Activated CD8-positive, alpha-beta T cell treated with anti-CD3 and anti-CD28 coated beads, Interleukin-2, amount 10 ng/mL, durations not matched to agents 7 days and 5 days (primary cell): ENCODE measurements around the gene KLHL10. TPM values are rescaled to one million over a fixed set of nuclear protein-coding genes. Genes with fewer than 3 reads are reported as not detected.

Experiments
- ATAC-seq: fragments of 150-1000 bp; cut with Tn5 transposase; one replicate; pipeline ENCODE4 v1.10.0; 2021; ENCODE audit warnings: moderate library complexity
- CTCF ChIA-PET: fragments of 350-600 bp; sonication (Branson Sonifier 250); formaldehyde crosslinking; loops from one replicate; lab custom pipeline; 2021; ENCODE audit warnings: antibody characterized with exemption; lab: Charles Lee
- POLR2A ChIA-PET: fragments of 350-600 bp; sonication (Branson Sonifier 250); formaldehyde crosslinking; loops from one replicate; lab custom pipeline; 2021; ENCODE audit warnings: antibody characterized with exemption; lab: Charles Lee
- DNase-seq: peaks from one replicate; pipeline ENCODE4 v3.0.0-alpha.2; 2020
- H3K27ac Mint-ChIP-seq: one replicate; pipeline ENCODE4 v1.8.0; 2021; ENCODE audit warnings: mild to moderate bottlenecking, mixed read lengths
- H3K27me3 Mint-ChIP-seq: one replicate; pipeline ENCODE4 v1.8.0; 2021; ENCODE audit warnings: low read depth, mixed read lengths
- H3K36me3 Mint-ChIP-seq: one replicate; pipeline ENCODE4 v1.8.0; 2021; ENCODE audit warnings: low read depth, mixed read lengths
- H3K4me1 Mint-ChIP-seq: one replicate; pipeline ENCODE4 v1.8.0; 2021; ENCODE audit warnings: low read depth, mixed read lengths
- H3K4me3 Mint-ChIP-seq: one replicate; pipeline ENCODE4 v1.8.0; 2021; ENCODE audit warnings: mild to moderate bottlenecking, mixed read lengths
- H3K9me3 Mint-ChIP-seq: one replicate; pipeline ENCODE4 v1.8.0; 2022; ENCODE audit warnings: mixed read lengths; ENCODE audit not compliant: insufficient read depth
- total RNA-seq, 2 experiments: library from RNA; stranded (reverse); gene quantifications; one replicate each; pipeline ENCODE4 v1.2.3, GENCODE V29; 2021

The KLHL10 gene
- total RNA-seq, 2 experiments from 2014 or later, result not detected

- Mint-ChIP-seq H3K9me3 (no peaks in the 10 kb centered on the region), H3K4me3 (no peak overlapping the region), H3K36me3 (no peaks in the 10 kb centered on the region), H3K27me3 (no peaks in the 10 kb centered on the region), H3K27ac (no peak overlapping the region), H3K4me1 (peaks cover 5% of the 10 kb centered on the region)
- CTCF ChIA-PET, result interaction anchor here (1.3 kb wide), 1 partner anchor 12 kb away, joined by 4 read pairs; no protein-coding TSS in a partner anchor
- ATAC-seq, result no peak
- no peak for DNase-seq
- POLR2A ChIA-PET, result no interaction called here
Measured at GRCh38 chr17:41803049-41804020, 34.3 kb upstream of the KLHL10 start.

GRCh38 chr17:41806685-41807445 lies 30.8 kb upstream of the KLHL10 start:
- H3K27me3 Mint-ChIP-seq, result peaks cover 5% of the 10 kb centered on the region
- ChIA-PET POLR2A (no interaction called here), CTCF (no interaction called here)
- ATAC-seq (no peak), DNase-seq (no peak)
- H3K4me3 Mint-ChIP-seq, result no peak overlapping the region
- H3K36me3 Mint-ChIP-seq, result peaks cover 2% of the 10 kb centered on the region
- no peaks in the 10 kb centered on the region for H3K9me3 Mint-ChIP-seq
- no peak overlapping the region for H3K27ac Mint-ChIP-seq
- peaks cover 4% of the 10 kb centered on the region for H3K4me1 Mint-ChIP-seq

- no peak for DNase-seq
- CTCF ChIA-PET, result interaction anchor here (0.8 to 2.7 kb wide), 19 partner anchors 9 to 156 kb away, joined by 3 to 15 read pairs (median 4); partner anchors contain the start of genes CNP, JUP, KLHL10 and KLHL11
- Mint-ChIP-seq H3K27ac (no peak overlapping the region), H3K4me1 (peaks cover 12% of the 10 kb centered on the region), H3K4me3 (peak overlapping the region; percentile 66), H3K36me3 (peaks cover 2% of the 10 kb centered on the region), H3K27me3 (peaks cover 15% of the 10 kb centered on the region), H3K9me3 (no peaks in the 10 kb centered on the region)
- peak; percentile 49 for ATAC-seq
- POLR2A ChIA-PET, result interaction anchor here (0.6 to 2.3 kb wide), 5 partner anchors 9 to 123 kb away, joined by 3 to 5 read pairs (median 4); no protein-coding TSS in a partner anchor
Measured at GRCh38 chr17:41810659-41811548, 26.7 kb upstream of the KLHL10 start.

GRCh38 chr17:41811549-41812380 lies 25.9 kb upstream of the KLHL10 start, which contains the start of gene P3H4:
Gene P3H4, minus strand, starts transcription at chr17:41811949. Its CDS starts 34 bp downstream, at chr17:41811915.
- Mint-ChIP-seq H3K4me1 (peaks cover 12% of the 10 kb centered on the region), H3K9me3 (no peaks in the 10 kb centered on the region), H3K4me3 (peak within 1 kb of the TSS; percentile 72), H3K36me3 (peaks cover 2% of the 10 kb centered on the region), H3K27me3 (peaks cover 15% of the 10 kb centered on the region), H3K27ac (peak within 1 kb of the TSS; percentile 55)
- ChIA-PET CTCF (interaction anchor here (0.7 to 2.7 kb wide), 20 partner anchors 8 to 245 kb away, joined by 3 to 15 read pairs (median 4); partner anchors contain the start of genes CNP, JUP, KLHL10 and KLHL11), POLR2A (interaction anchor here (0.6 to 2.3 kb wide), 5 partner anchors 9 to 123 kb away, joined by 3 to 5 read pairs (median 4); partner anchors contain the start of gene ACLY)
- DNase-seq (peak; percentile 80), ATAC-seq (peak; percentile 94)

- H3K4me1 Mint-ChIP-seq, result peaks cover 12% of the 10 kb centered on the region
- H3K27me3 Mint-ChIP-seq, result peaks cover 15% of the 10 kb centered on the region
- CTCF ChIA-PET, result interaction anchor here (0.9 to 2.7 kb wide), 7 partner anchors 9 to 75 kb away, joined by 3 to 14 read pairs (median 8); partner anchors contain the start of genes JUP and KLHL11
- ATAC-seq (peak; percentile 9), DNase-seq (peak; percentile 46)
- peaks cover 2% of the 10 kb centered on the region for H3K36me3 Mint-ChIP-seq
- H3K4me3 Mint-ChIP-seq, result peak within 1 kb of the TSS; percentile 69
- H3K9me3 Mint-ChIP-seq, result no peaks in the 10 kb centered on the region
- POLR2A ChIA-PET, result interaction anchor here (0.6 to 0.7 kb wide), 2 partner anchors 106 to 123 kb away, joined by 3 read pairs; partner anchors contain the start of gene ACLY
- peak within 1 kb of the TSS; percentile 55 for H3K27ac Mint-ChIP-seq
Measured at GRCh38 chr17:41812381-41813151, 25.1 kb upstream of the KLHL10 start, which contains the start of gene FKBP10. Gene FKBP10, plus strand, starts transcription at chr17:41813004. Its CDS starts 31 bp downstream, at chr17:41813035.

- ATAC-seq, result no peak
- ChIA-PET POLR2A (interaction anchor here (0.7 kb wide), 1 partner anchor 124 kb away, joined by 3 read pairs; no protein-coding TSS in a partner anchor), CTCF (interaction anchor here (2.7 kb wide), 1 partner anchor 25 kb away, joined by 9 read pairs; no protein-coding TSS in a partner anchor)
- DNase-seq, result no peak
- Mint-ChIP-seq H3K27ac (no peak overlapping the region), H3K27me3 (peaks cover 15% of the 10 kb centered on the region), H3K4me1 (peaks cover 12% of the 10 kb centered on the region), H3K36me3 (peaks cover 2% of the 10 kb centered on the region), H3K4me3 (no peak overlapping the region), H3K9me3 (no peaks in the 10 kb centered on the region)
Measured at GRCh38 chr17:41813152-41813680, 24.4 kb upstream of the KLHL10 start.

GRCh38 chr17:41813699-41814124 lies 23.9 kb upstream of the KLHL10 start:
- Mint-ChIP-seq H3K9me3 (no peaks in the 10 kb centered on the region), H3K4me1 (peaks cover 12% of the 10 kb centered on the region), H3K4me3 (no peak overlapping the region), H3K27me3 (peaks cover 15% of the 10 kb centered on the region), H3K27ac (no peak overlapping the region), H3K36me3 (peaks cover 2% of the 10 kb centered on the region)
- ATAC-seq (no peak), DNase-seq (no peak)
- CTCF ChIA-PET, result interaction anchor here (1.0 kb wide), 1 partner anchor 13 kb away, joined by 3 read pairs; no protein-coding TSS in a partner anchor
- POLR2A ChIA-PET, result no interaction called here

- DNase-seq (no peak), ATAC-seq (no peak)
- Mint-ChIP-seq H3K9me3 (no peaks in the 10 kb centered on the region), H3K4me3 (no peak overlapping the region), H3K4me1 (peaks cover 12% of the 10 kb centered on the region), H3K36me3 (peaks cover 2% of the 10 kb centered on the region), H3K27me3 (peaks cover 15% of the 10 kb centered on the region), H3K27ac (no peak overlapping the region)
- POLR2A ChIA-PET, result no interaction called here
- CTCF ChIA-PET, result interaction anchor here (1.0 to 1.2 kb wide), 2 partner anchors 12 to 13 kb away, joined by 3 to 4 read pairs; no protein-coding TSS in a partner anchor
Measured at GRCh38 chr17:41814195-41814594, 23.4 kb upstream of the KLHL10 start.
